Uterus (tissue), 2 donors: ENCODE results near the gene ITGAV.
"Not testable (repeated sequence)": the region's sequence is repeated elsewhere in the genome, so short reads cannot be mapped to it uniquely, and the experiment has no call there.

Experiments used
- CTCF ChIP-seq, 4 experiments: fragments of 200-600 bp in 2 of 4; fragments of 450-650 bp in 2 of 4; sonication (generic) in 2 of 4; IDR thresholded peaks; one replicate each; pipeline ENCODE4 v1.5.1; 2016 to 2019; ENCODE audit warnings: antibody characterized with exemption in 4 of 4, mild to moderate bottlenecking in 2 of 4, moderate library complexity in 1 of 4
- POLR2A ChIP-seq, 2 donors: fragments of 450-650 bp; IDR thresholded peaks; one replicate each; pipeline ENCODE4 v1.6.1; 2016; ENCODE audit warnings: antibody characterized with exemption in 2 of 2, mild to moderate bottlenecking in 1 of 2, moderate library complexity in 1 of 2

- TF ChIP-seq POLR2A, CTCF (IDR thresholded peaks at IDR 0.05): not testable (repeated sequence)
These were observed 21.3 kb upstream of the ITGAV start for GRCh38 chr2:186568600-186568999.
